Osteocyte (in vitro differentiated cells): ENCODE data around the gene CDK5RAP2. TPM values are rescaled to one million over a fixed set of nuclear protein-coding genes. Genes with fewer than 3 reads are reported as not detected.

Source experiments
- DNase-seq: peaks from one replicate; pipeline ENCODE4 v3.0.0; 2021; ENCODE audit warnings: mixed read lengths; ENCODE audit not compliant: unreplicated experiment; ENCODE audit errors: extremely low spot score
- H3K27ac Mint-ChIP-seq: one replicate; pipeline ENCODE4 v1.8.0; 2021; ENCODE audit warnings: mild to moderate bottlenecking, mixed read lengths; ENCODE audit not compliant: unreplicated experiment
- H3K27me3 Mint-ChIP-seq: one replicate; pipeline ENCODE4 v1.8.0; 2021; ENCODE audit warnings: mixed read lengths; ENCODE audit not compliant: unreplicated experiment
- H3K36me3 Mint-ChIP-seq: one replicate; pipeline ENCODE4 v1.8.0; 2021; ENCODE audit warnings: mixed read lengths; ENCODE audit not compliant: unreplicated experiment
- H3K4me1 Mint-ChIP-seq: one replicate; pipeline ENCODE4 v1.8.0; 2021; ENCODE audit warnings: mixed read lengths; ENCODE audit not compliant: unreplicated experiment
- H3K4me3 Mint-ChIP-seq: one replicate; pipeline ENCODE4 v1.8.0; 2021; ENCODE audit warnings: mild to moderate bottlenecking, moderate library complexity, mixed read lengths; ENCODE audit not compliant: unreplicated experiment
- H3K9me3 Mint-ChIP-seq: one replicate; pipeline ENCODE4 v1.8.0; 2021; ENCODE audit warnings: mixed read lengths; ENCODE audit not compliant: unreplicated experiment
- CTCF ChIP-seq: fragments of 200-600 bp; sonication (generic); IDR thresholded peaks from 2 replicates; pipeline ENCODE4 v1.5.0; 2021; ENCODE audit warnings: antibody characterized with exemption, mild to moderate bottlenecking, moderate library complexity
- total RNA-seq: library from RNA; stranded (reverse); gene quantifications from 2 replicates; pipeline ENCODE4 v1.2.1, GENCODE V29; 2021

CDK5RAP2 gene
- total RNA-seq, 1 donor from 2014 or later: 48.7 TPM

GRCh38 chr9:120545701-120546550 lies 34.0 kb downstream of the CDK5RAP2 start:
- no peak for DNase-seq
- H3K4me3 Mint-ChIP-seq: no peak overlapping the region

GRCh38 chr9:120544441-120544840 lies 35.5 kb downstream of the CDK5RAP2 start:
- H3K27ac Mint-ChIP-seq: no peak overlapping the region
- no peaks in the 10 kb centered on the region for H3K27me3 Mint-ChIP-seq
- no peaks in the 10 kb centered on the region for H3K9me3 Mint-ChIP-seq
- H3K36me3 Mint-ChIP-seq: peaks cover 44% of the 10 kb centered on the region
- H3K4me1 Mint-ChIP-seq: peaks cover 4% of the 10 kb centered on the region
- H3K4me3 Mint-ChIP-seq: no peak overlapping the region
- no peak for TF ChIP-seq CTCF
- DNase-seq: no peak

More at GRCh38 chr9:120545701-120546550, 34.0 kb downstream of the CDK5RAP2 start:
- no peak overlapping the region for H3K27ac Mint-ChIP-seq
- no peaks in the 10 kb centered on the region for H3K9me3 Mint-ChIP-seq
- no peak for TF ChIP-seq CTCF
- H3K36me3 Mint-ChIP-seq: peaks cover 47% of the 10 kb centered on the region
- no peaks in the 10 kb centered on the region for H3K4me1 Mint-ChIP-seq
- H3K27me3 Mint-ChIP-seq: no peaks in the 10 kb centered on the region

GRCh38 chr9:120542701-120543490 lies 37.1 kb downstream of the CDK5RAP2 start:
- Mint-ChIP-seq H3K4me3 (no peak overlapping the region), H3K4me1 (peaks cover 15% of the 10 kb centered on the region), H3K9me3 (no peaks in the 10 kb centered on the region), H3K27ac (no peak overlapping the region), H3K27me3 (no peaks in the 10 kb centered on the region), H3K36me3 (peaks cover 42% of the 10 kb centered on the region)
- no peak for DNase-seq
- TF ChIP-seq CTCF: no peak

DNA sequence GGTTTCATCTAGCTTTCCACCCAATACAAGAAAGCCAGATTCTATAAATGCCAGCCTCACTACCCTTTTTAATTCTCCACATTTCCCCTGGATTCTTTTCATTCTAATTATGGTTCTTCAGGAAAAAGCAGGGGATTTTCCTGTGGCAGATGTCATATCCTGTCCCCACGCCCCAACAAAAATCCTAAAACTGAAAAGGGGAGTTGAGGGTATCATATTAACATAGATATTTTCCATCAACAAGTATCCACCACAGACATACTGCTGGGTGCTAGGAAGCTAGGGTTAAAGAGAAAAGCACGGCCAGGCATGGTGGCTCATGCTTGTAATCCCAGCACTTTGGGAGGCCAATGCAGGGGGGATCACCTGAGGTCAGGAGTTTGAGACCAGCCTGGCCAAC lies 38.0 kb downstream of the CDK5RAP2 start:
- Mint-ChIP-seq H3K4me1 (peaks cover 16% of the 10 kb centered on the region), H3K4me3 (no peak overlapping the region), H3K27me3 (no peaks in the 10 kb centered on the region), H3K9me3 (no peaks in the 10 kb centered on the region), H3K27ac (no peak overlapping the region), H3K36me3 (peaks cover 42% of the 10 kb centered on the region)
- no peak for TF ChIP-seq CTCF
- no peak for DNase-seq

DNA sequence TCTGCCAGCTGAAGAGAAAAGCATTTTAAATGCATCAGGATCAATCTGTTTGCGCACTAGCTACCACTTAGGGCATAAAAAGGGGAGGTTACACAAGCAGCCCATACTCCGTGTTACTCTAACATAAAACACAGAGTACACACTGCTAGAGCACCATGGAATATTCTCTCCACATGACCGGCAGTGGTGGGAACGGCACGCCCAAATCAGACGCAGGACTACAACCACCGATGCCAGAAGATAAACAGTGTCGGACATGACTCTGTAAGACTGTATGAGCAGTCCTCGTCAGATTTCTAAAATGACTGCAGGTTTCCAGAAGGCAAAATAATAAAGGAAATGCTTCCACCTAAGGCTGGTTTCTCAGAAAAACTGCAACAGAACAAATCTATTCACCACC lies 40.0 kb downstream of the CDK5RAP2 start:
- Mint-ChIP-seq H3K4me3 (no peak overlapping the region), H3K36me3 (peaks cover 51% of the 10 kb centered on the region), H3K9me3 (no peaks in the 10 kb centered on the region), H3K4me1 (peaks cover 16% of the 10 kb centered on the region), H3K27ac (no peak overlapping the region), H3K27me3 (no peaks in the 10 kb centered on the region)
- TF ChIP-seq CTCF: no peak
- DNase-seq: no peak
